NCI-H2029 treated with DMSO at 0.1 percent for 48 hours (cell line): ENCODE results near the gene REEP2.
"Not testable (repeated sequence)": the region's sequence is repeated elsewhere in the genome, so short reads cannot be mapped to it uniquely, and the experiment has no call there.

Experiments used
- DNase-seq: peaks from one replicate; lab custom pipeline; 2025; lab: John Stamatoyannopoulos, UW

The REEP2 gene, protein sequence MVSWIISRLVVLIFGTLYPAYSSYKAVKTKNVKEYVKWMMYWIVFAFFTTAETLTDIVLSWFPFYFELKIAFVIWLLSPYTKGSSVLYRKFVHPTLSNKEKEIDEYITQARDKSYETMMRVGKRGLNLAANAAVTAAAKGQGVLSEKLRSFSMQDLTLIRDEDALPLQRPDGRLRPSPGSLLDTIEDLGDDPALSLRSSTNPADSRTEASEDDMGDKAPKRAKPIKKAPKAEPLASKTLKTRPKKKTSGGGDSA

GRCh38 chr5:138438724-138439476 lies at the start of gene REEP2:
TSS of gene REEP2 (plus strand) at chr5:138439057. CDS start at chr5:138439209, 152 bp downstream.
- no peak for DNase-seq

DNA sequence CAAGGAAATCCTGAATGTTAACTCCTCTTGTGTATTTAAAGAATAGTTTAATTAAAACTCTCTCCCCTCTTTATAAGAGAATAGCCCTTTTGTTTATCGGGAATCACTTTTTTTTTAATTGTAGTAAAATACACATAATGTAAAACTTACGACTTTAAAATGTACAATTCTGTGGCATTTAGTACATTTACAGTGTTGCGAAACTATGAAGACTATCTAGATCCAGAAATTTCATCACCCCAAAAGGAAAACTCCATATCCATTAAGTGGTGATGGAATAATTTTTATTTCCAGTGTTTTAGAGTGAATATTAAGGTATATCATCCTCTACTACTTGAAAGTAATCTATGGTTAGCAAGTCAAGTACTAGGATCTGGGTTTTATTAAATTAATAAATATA lies 49.5 kb upstream of the REEP2 start:
- no peak for DNase-seq

DNA sequence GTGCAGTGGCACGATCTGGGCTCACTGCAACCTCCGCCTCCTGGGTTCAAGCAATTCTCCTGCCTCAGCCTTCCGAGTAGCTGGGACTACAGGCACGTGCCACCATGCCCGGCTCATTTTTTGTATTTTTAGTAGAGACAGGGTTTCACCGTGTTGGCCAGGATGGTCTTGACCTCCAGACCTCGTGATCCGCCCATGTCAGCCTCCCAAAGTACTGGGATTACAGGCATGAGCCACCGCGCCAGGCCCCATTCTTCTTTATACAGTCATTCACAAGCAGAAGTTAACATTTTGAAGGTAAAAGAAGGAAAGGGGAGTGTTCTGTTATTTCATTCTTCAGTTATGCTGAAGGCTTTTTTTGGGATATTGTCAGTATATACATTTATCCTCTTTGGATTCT lies 48.9 kb upstream of the REEP2 start:
- DNase-seq: not testable (repeated sequence)

- no peak for DNase-seq
These were observed 46.9 kb upstream of the REEP2 start for GRCh38 chr5:138391859-138392386.

DNA sequence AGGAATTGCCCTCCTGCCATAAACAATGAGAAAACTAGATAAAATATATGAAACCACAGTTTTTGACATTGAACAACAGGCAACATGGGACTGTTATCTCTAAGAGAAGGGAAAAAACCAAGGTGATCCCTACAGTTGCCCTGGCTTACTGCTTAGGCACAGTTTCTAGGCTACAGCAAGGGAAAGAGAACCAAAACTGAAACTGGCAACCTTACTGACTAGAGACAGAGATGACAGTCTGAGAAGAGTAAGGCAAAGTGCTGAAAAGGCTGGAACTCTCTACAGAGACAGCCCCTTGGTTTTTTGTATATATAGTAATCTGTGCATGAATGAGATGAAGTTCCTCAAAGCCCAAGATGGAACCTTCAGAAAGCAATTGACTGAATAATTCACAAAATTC lies 36.2 kb upstream of the REEP2 start:
- no peak for DNase-seq

- no peak for DNase-seq
These were observed 30.8 kb upstream of the REEP2 start for GRCh38 chr5:138408023-138408422.

DNA sequence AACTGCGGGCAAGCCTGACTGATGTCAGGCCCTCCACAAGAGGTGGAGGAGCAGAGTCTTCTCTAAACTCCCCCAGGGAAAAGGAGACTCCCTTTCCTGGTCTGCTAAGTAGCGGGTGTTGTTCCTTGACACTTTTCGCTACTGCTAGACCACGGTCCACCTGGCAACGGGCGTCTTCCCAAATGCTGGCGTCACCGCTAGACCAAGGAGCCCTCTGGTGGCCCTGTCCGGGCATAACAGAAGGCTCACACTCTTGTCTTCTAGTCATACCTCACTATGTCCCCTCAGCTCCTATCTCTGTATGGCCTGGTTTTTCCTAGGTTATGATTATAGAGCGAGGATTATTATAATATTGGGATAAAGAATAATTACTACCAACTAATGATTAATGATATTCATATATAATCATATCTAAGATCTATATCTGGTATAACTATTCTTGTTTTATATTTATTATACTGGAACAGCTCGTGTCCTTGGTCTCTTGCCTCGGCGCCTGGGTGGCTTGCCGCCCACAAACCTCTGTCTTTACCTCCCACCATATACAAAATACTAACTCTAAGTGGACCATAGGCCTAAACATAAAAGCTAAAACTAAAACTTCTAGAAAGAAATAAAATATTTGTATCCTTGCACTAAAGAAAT lies 27.7 kb upstream of the REEP2 start:
- not testable (repeated sequence) for DNase-seq

DNA sequence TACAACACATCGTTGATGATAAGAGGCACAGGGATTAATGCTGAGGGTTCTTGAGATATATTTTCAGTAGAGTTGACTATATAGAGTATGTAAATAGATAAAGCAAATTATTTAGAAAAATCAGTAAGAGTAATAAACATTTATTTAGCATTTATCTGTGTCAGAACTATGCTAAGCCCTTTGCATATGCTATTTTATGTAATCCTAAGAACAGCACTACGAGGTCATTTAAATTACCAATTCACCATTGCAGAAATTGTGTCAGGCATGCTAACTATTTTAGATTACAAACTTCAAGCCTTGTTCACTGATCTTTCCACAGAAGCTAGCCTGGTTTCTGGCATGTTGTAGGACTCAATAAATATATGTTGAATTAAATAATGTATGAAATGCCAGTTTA lies 20.4 kb upstream of the REEP2 start:
- no peak for DNase-seq

DNA sequence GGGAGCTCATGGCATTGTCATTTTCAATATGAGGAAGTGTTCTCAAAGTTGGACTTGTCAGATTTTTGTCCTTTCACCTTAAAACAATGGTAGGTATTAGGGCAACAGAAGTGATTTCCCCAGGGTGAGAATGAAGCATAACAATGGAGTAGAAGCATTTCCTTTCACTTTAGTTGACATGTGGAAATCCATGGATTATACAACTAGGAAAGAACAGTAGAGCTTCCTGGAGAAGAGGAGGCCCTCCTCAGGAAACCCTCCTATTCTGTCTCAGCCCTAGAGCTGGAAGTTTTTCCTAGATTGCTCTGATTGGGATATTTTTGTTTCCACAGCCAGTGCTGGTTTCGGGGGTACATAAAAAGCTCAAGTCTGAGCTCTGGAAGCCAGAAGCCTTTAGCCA lies 13.8 kb upstream of the REEP2 start:
- no peak for DNase-seq

DNA sequence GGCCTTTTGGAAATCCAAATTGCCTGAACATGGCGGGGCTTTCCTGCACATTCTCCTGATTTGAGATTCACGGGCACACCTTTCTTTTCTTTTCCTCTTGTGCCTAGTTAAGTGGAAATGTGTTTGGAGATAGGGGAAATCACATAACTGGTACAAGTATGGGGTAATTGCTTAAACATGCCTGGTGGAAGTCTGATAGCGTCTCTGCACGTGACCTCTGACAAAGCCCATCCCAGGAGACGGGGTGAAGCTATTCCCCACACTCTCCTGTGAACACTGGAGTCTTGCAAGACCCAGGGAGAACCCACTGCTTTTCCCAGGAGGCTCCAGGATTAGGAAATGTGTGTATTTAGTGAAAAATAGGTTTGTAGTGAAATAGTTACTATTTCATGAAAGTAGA lies 2.9 kb upstream of the REEP2 start:
- no peak for DNase-seq

DNA sequence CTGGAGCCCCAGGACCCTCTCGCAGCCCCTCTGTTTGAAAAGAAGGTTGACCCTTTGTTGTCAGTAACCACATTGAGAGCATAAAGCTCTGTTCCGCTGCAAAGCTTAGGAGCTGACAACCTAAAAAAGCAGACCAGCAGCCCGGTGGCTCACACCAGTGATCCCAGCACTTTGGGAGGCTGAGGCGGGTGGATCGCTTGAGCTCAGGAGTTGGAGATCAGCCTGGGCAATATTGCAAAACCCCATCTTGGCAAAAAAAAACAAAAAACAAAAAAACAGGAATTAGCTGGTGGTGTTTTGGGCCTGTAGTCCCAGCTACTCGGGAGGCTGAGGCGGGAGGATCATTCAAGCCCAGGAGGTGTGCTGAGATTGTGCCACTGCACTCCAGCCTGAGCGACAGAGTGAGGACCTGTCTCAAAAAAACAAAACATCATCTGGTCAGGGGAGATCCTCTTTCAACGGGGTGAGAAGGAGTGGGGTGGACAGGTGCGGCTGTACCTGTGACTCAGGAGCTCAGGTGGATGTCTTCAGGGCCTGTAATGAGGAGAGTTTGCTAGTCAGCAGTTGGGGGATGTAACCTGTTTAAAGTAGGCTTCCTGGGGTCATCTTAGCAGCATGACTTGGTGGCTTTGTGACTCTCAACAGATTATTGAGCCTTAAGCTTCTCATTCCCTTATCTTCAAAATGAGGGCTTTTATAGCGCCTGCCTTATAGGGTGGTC lies 694 bp upstream of the REEP2 start:
- no peak for DNase-seq

- DNase-seq: no peak
These were observed 761 bp downstream of the REEP2 start for GRCh38 chr5:138439477-138440158.

DNA sequence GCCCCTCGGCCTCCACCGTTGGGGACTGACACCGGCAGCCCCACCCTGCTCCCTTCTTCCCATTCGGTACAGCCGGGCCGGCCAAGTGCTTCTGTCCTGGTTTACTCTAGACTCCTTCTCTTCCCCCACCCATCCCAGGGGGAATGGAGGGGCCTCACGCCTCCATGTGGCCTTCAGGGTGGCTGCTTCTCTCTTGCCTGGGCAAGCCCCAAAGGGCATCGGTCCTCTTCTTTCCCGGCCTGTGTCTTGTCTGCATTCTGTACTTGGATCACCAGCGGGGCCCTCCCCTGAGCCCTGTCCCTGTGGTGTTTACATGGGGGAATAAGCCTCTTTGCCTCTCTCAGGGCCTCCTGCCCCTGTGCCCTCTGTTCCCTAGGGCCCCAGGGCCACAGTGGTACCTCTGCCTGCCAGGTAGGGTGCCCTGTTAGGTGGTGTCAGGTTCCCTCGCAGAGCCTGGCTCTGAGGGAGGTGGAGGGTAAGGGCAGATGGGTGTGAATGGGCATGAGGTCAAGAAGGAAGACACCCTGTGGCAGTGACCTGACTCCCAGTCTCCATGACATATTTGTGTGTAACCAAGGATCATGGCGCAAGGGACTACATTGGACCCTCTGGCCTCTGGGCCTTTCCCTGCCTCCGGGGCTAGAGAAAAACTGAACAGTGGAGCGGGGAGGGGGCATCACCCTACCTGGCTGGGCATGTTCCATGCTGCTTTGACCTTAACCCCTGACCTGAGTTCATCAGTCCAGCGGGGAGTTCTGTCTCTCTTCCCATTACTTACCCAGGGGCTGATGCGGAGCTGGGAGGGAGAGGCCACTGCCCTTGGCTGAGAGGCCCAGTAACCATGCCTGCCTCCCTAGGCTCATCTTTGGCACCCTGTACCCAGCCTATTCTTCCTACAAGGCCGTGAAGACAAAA lies 1.6 kb downstream of the REEP2 start:
- DNase-seq: no peak

GRCh38 chr5:138441221-138441620 lies 2.4 kb downstream of the REEP2 start:
- no peak for DNase-seq

- no peak for DNase-seq
These were observed 5.4 kb downstream of the REEP2 start for GRCh38 chr5:138444078-138444773.

DNA sequence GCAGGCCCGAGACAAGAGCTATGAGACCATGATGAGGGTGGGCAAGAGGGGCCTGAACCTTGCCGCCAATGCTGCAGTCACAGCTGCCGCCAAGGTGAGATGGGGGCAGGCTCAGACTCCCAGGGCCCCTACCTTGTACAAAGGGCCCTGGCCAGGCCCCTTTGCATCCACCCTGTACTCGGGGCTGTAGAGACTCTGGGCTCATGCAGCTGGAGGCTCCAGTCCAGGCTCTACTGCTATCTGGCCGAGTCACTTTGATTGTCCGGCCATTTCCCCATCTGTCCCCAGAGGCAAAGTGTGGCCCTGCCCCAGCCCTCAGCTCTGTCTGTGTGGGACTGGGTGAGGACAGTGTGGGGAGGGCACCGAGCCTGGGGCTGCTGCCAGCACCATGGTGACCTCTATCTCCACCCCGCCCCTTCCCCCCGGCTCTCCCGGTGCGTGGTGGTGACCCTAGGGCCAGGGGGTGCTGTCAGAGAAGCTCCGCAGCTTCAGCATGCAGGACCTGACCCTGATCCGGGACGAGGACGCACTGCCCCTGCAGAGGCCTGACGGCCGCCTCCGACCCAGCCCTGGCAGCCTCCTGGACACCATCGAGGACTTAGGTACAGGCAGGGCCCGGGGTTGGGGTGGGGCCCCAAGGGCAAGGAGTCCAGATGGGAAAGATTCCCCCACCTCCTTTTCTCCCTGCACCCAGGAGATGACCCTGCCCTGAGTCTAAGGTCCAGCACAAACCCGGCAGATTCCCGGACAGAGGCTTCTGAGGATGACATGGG lies 6.1 kb downstream of the REEP2 start:
- DNase-seq: no peak

DNA sequence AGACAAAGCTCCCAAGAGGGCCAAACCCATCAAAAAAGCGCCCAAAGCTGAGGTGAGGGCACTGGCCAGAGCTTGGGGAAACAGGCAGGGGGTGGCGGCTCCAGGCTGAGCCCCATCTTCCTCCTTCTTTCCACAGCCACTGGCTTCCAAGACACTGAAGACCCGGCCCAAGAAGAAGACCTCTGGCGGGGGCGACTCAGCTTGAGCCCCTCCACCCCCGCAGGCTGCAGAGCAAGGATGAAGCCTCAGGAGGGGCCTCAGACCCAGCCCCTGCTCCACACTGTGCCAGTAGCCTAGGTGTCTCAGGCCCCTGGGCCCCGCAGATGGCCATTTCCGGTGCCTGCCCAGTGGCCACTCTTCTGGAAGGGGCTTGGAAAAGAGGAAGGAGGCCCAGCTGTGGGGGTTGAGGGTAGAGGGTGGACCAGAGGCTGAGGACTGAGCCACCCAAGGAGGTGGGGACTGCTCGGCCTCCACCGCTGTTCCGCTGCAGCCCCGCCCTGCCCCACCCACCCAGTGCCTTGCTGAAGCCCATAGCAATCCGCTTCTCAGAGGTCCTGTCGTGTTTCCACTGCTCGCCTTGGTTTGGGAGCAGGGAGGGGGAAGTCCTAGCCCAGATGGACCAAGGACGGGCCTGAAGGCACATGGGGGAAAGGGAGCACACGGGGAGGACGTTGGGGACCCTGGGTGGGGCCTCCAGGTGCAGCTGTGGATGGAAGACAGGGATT lies 6.9 kb downstream of the REEP2 start:
- DNase-seq: no peak

DNA sequence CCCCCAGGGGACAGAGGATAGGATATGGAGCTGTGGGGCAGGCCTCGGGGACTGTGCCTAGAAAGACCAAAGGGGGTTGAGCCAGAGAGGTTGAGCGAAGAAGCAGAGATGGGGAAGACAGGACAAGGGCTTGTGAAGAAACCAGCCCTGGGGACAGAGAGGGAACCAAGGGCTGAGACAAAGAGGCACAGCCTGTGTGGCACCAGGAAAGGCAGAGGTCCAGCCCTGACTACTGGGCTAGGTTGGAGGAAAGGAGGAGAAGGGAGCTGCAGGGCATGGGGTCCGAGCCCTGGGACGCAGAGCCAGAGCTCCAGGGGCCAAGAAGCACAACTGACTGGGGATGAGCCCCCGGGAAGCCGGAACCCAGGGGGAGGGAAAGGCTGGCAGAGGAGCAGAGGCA lies 9.2 kb downstream of the REEP2 start:
- no peak for DNase-seq
